ENCODE data around the gene NANOS1.

DNA sequence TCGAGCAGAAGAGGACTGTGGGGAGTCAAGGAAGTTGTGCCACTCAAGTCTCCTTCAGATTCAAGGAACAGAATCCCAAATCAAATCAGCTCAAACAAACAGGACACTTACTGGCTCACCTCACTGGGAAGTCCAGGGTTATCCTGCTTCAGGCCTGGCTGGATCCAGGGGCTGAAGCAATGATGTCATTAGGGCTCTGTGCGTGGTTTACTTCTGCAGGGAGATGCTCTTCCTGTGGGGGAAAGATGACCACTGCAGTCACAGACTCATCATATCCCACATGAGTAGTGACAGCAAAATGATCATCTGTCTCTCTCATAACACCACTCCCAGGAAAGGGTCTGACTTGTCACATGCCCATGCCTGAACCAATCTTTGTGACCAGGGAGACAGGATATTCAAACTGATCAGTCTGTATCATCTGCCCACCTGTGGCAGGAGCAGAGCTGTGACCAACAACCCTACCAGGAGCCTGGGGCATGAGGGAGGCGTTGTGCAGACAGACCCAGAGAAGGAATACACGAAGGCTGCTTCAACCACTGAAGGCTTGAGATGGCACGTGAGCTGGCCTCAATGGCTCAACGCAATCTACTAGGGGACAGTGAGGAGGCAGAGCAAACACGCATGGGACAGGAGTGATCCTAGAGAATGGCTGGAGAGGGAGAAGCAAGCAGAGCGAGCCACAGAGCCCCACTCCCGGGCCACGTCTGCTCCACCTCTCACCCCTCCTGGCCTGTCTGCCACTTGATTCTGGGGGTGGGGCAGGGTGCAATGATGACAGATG, 27.6 kb upstream of the NANOS1 start:
- TF ChIP-seq, protein P1, sequence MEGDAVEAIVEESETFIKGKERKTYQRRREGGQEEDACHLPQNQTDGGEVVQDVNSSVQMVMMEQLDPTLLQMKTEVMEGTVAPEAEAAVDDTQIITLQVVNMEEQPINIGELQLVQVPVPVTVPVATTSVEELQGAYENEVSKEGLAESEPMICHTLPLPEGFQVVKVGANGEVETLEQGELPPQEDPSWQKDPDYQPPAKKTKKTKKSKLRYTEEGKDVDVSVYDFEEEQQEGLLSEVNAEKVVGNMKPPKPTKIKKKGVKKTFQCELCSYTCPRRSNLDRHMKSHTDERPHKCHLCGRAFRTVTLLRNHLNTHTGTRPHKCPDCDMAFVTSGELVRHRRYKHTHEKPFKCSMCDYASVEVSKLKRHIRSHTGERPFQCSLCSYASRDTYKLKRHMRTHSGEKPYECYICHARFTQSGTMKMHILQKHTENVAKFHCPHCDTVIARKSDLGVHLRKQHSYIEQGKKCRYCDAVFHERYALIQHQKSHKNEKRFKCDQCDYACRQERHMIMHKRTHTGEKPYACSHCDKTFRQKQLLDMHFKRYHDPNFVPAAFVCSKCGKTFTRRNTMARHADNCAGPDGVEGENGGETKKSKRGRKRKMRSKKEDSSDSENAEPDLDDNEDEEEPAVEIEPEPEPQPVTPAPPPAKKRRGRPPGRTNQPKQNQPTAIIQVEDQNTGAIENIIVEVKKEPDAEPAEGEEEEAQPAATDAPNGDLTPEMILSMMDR (IDR thresholded peaks at IDR 0.05), result no peak
- no peak for TF ChIP-seq ESRRA (IDR thresholded peaks at IDR 0.05; ENCODE audit: borderline replicate concordance, low read length)
- TF ChIP-seq, protein P2, sequence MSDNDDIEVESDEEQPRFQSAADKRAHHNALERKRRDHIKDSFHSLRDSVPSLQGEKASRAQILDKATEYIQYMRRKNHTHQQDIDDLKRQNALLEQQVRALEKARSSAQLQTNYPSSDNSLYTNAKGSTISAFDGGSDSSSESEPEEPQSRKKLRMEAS (IDR thresholded peaks at IDR 0.05), result no peak
- no peak for TF ChIP-seq CEBPB (IDR thresholded peaks at IDR 0.05)
- no peak for TF ChIP-seq EP300 (IDR thresholded peaks at IDR 0.05)
- TF ChIP-seq ZFP36 (IDR thresholded peaks at IDR 0.05; ENCODE audit: borderline replicate concordance, partially characterized antibody), result no peak
- no peak for TF ChIP-seq FOSB (CRISPR knock-in tag; IDR thresholded peaks at IDR 0.05)
- TF ChIP-seq NFE2L2 (conservative IDR thresholded peaks at IDR 0.05; ENCODE audit: low read length), result no peak
- no peak for TF ChIP-seq CHD2 (IDR thresholded peaks at IDR 0.05; ENCODE audit: low read length, partially characterized antibody)
- no peak for TF ChIP-seq POLR2A (IDR thresholded peaks at IDR 0.05; ENCODE audit: low read length)
- TF ChIP-seq NPAS2 (CRISPR knock-in tag; IDR thresholded peaks at IDR 0.05; ENCODE audit: borderline replicate concordance), result no peak
- TF ChIP-seq REST (IDR thresholded peaks at IDR 0.05), result no peak

All from A549 (cell line).